A673 (cell line): Measurements from ENCODE around the gene IER5L. TPM values are rescaled to one million over a fixed set of nuclear protein-coding genes. Genes with fewer than 3 reads are reported as not detected.

ENCODE experiments used
- BruUV-seq: library from RNA; stranded (reverse); fragments of 400-500 nt; replicated peaks from 2 replicates; lab custom pipeline; 2021; lab: Mats Ljungman, UMichigan
- CTCF ChIA-PET: fragments of 300-600 bp; sonication (Branson Sonifier 250); formaldehyde crosslinking; loops from one replicate; lab custom pipeline; 2022; ENCODE audit warnings: antibody characterized with exemption; lab: Charles Lee
- POLR2A ChIA-PET: fragments of 300-600 bp; sonication (Branson Sonifier 250); formaldehyde crosslinking; loops from one replicate; lab custom pipeline; 2022; ENCODE audit warnings: antibody characterized with exemption; ENCODE audit not compliant: low non-redundant PET; lab: Charles Lee
- DNase-seq: peaks from one replicate; pipeline ENCODE4 v3.0.0-alpha.2; 2015; ENCODE audit warnings: low spot score
- H3K27ac ChIP-seq: fragments of 200-600 bp; sonication (generic); 2 replicates; pipeline ENCODE4 v1.5.1; 2016; ENCODE audit warnings: mixed run types, low read depth, mild to moderate bottlenecking, mixed read lengths, antibody characterized with exemption, low read length; ENCODE audit not compliant: poor library complexity, severe bottlenecking
- H3K27me3 ChIP-seq: fragments of 200-600 bp; sonication (generic); replicated peaks from 2 replicates; pipeline ENCODE4 v1.6.1; 2017; ENCODE audit warnings: mixed run types, low read depth, mild to moderate bottlenecking, mixed read lengths, antibody characterized with exemption, low read length; ENCODE audit not compliant: insufficient read depth, poor library complexity
- H3K36me3 ChIP-seq: fragments of 200-600 bp; sonication (generic); 2 replicates; pipeline ENCODE4 v1.6.1; 2016; ENCODE audit warnings: mixed run types, mild to moderate bottlenecking, mixed read lengths, antibody characterized with exemption, low read length; ENCODE audit not compliant: insufficient read depth, poor library complexity, severe bottlenecking
- H3K4me1 ChIP-seq: fragments of 200-600 bp; sonication (generic); 2 replicates; pipeline ENCODE4 v1.6.1; 2017; ENCODE audit warnings: mixed run types, mild to moderate bottlenecking, mixed read lengths, antibody characterized with exemption, low read length; ENCODE audit not compliant: insufficient read depth, poor library complexity, severe bottlenecking
- H3K4me3 ChIP-seq: fragments of 200-600 bp; sonication (generic); 2 replicates; pipeline ENCODE4 v1.5.1; 2016; ENCODE audit warnings: low read depth, mixed run types, mild to moderate bottlenecking, mixed read lengths, low read length; ENCODE audit not compliant: poor library complexity, severe bottlenecking
- H3K9me3 ChIP-seq: fragments of 200-600 bp; sonication (generic); 2 replicates; pipeline ENCODE4 v1.6.1; 2016; ENCODE audit warnings: mixed run types, low read depth, mild to moderate bottlenecking, mixed read lengths, antibody characterized with exemption, low read length; ENCODE audit not compliant: poor library complexity, severe bottlenecking
- CTCF ChIP-seq: fragments of 300-800, 200-600 bp; sonication (generic); conservative IDR thresholded peaks from 2 replicates; pipeline ENCODE4 v1.5.1; 2017; ENCODE audit warnings: low read depth, mild to moderate bottlenecking, antibody characterized with exemption, low read length, moderate library complexity, mixed read lengths
- EZH2 ChIP-seq: fragments of 200-600 bp; sonication (generic); IDR thresholded peaks from 2 replicates; pipeline ENCODE4 v1.6.1; 2017; ENCODE audit warnings: borderline replicate concordance, low read depth, mild to moderate bottlenecking, mixed read lengths, antibody characterized with exemption, low read length; ENCODE audit not compliant: poor library complexity, severe bottlenecking
- intact Hi-C: fragments of 100-400 bp; cut with micrococcal nuclease; formaldehyde crosslinking; loops from one replicate; pipeline ENCODE4 v1.10.0; 2022; ENCODE audit not compliant: unreplicated experiment
- total RNA-seq: library from RNA; stranded (reverse); gene quantifications from 2 replicates; pipeline ENCODE4 v1.2.3, GENCODE V29; 2021

The IER5L gene
- total RNA-seq, 1 experiment from 2014 or later = 14.0 TPM

GRCh38 chr9:129222819-129223218 is 44.8 kb upstream of the IER5L start:
- TF ChIP-seq CTCF = no peak
- TF ChIP-seq EZH2 = no peak
- intact Hi-C loops = no loop called here
- no TSS peak for BruUV-seq
- no peak for DNase-seq
- H3K4me1 ChIP-seq = peaks cover 13% of the 10 kb centered on the region
- H3K27me3 ChIP-seq = no peaks in the 10 kb centered on the region
- CTCF ChIA-PET = no interaction called here
- H3K4me3 ChIP-seq = no peak overlapping the region
- no peaks in the 10 kb centered on the region for H3K36me3 ChIP-seq
- no peaks in the 10 kb centered on the region for H3K9me3 ChIP-seq
- no peak overlapping the region for H3K27ac ChIP-seq
- POLR2A ChIA-PET = no interaction called here

- Histone ChIP-seq H3K27me3 (no peaks in the 10 kb centered on the region), H3K4me3 (no peak overlapping the region), H3K36me3 (no peaks in the 10 kb centered on the region), H3K27ac (no peak overlapping the region), H3K4me1 (peaks cover 13% of the 10 kb centered on the region), H3K9me3 (no peaks in the 10 kb centered on the region)
- ChIA-PET POLR2A (no interaction called here), CTCF (no interaction called here)
- no peak for TF ChIP-seq EZH2
- TF ChIP-seq CTCF = no peak
- intact Hi-C loops = no loop called here
- BruUV-seq = no TSS peak
- DNase-seq = no peak
These were observed 44.0 kb upstream of the IER5L start for GRCh38 chr9:129221979-129222635.

- no peak for DNase-seq
- no peaks in the 10 kb centered on the region for H3K9me3 ChIP-seq
- no peaks in the 10 kb centered on the region for H3K27me3 ChIP-seq
- intact Hi-C loops = no loop called here
- POLR2A ChIA-PET = no interaction called here
- H3K36me3 ChIP-seq = no peaks in the 10 kb centered on the region
- H3K27ac ChIP-seq = no peak overlapping the region
- no TSS peak for BruUV-seq
- CTCF ChIA-PET = interaction anchor here (0.7 kb wide), 1 partner anchor 966 kb away, joined by 6 read pairs; no protein-coding TSS in a partner anchor
- H3K4me1 ChIP-seq = peaks cover 12% of the 10 kb centered on the region
- H3K4me3 ChIP-seq = no peak overlapping the region
- no peak for TF ChIP-seq CTCF
- TF ChIP-seq EZH2 = no peak
These were observed 43.2 kb upstream of the IER5L start for GRCh38 chr9:129221233-129221632.
